HUES6 (cell line): Measurements from ENCODE around the gene GIMAP1.

Experiments used
- H3K27ac ChIP-seq: 2 replicates; pipeline ENCODE4 v1.7.0; 2013; ENCODE audit warnings: low read depth, mild to moderate bottlenecking, low read length, inconsistent platforms
- H3K27me3 ChIP-seq: 2 replicates; pipeline ENCODE4 v1.6.1; 2013; ENCODE audit warnings: low read length; ENCODE audit not compliant: control insufficient read depth, insufficient read depth
- H3K36me3 ChIP-seq: 2 replicates; pipeline ENCODE4 v1.6.1; 2013; ENCODE audit warnings: low read length; ENCODE audit not compliant: control insufficient read depth, insufficient read depth
- H3K4me1 ChIP-seq: 2 replicates; pipeline ENCODE4 v1.6.1; 2013; ENCODE audit warnings: low read length; ENCODE audit not compliant: control insufficient read depth, insufficient read depth
- H3K4me3 ChIP-seq: 2 replicates; pipeline ENCODE4 v1.5.1; 2013; ENCODE audit warnings: low read depth, low read length
- H3K9ac ChIP-seq: one replicate; pipeline ENCODE4 v1.6.1; 2013; ENCODE audit warnings: mild to moderate bottlenecking, low read length
- H3K9me3 ChIP-seq: 2 replicates; pipeline ENCODE4 v1.6.1; 2013; ENCODE audit warnings: low read depth, low read length; ENCODE audit not compliant: control insufficient read depth, insufficient read depth

The GIMAP1 gene

DNA sequence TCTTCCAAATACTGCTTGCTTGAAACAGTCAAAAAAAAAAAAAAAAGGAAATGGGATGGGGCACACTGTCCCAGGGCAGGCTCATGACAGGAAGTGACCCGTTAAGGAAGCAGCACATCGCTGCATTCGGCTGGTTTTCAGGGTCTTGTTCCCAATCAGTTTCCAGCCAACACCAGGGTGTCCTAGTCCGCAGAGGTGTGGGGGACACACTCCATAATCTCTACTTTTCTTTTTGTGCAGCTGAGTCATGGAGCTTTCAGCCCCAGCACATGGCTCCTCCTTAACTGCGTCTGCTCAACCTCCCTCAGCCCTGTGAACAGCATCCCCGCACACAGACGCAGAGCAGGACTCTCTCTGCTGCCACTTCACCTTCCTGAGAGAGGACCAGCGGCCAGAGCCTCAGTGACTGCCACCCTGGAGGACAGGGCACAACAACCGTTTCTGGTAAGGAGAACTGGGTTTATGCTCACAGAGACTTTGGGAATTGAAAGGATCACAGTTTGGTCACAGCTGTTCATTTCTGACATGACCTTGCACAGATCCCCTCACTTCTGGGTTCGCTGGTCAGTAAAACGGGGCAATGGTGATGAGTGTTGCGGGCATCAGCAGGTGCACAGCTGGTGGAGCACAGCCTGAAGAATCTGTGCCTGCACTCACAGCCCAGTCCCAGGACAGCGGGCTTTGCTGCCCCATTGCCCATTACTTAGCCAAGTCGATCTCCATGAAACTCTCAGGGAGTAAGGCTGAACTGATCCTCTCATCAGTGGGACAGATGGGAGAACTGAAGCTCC, 21.0 kb downstream of the GIMAP1 start, which contains the start of gene GIMAP5:
Gene GIMAP5 (plus strand): TSS at position 154 of the 791 bp plus-strand sequence. CDS start 3,467 bp downstream, outside the sequence.
- no peaks in the 10 kb centered on the region for H3K9me3 ChIP-seq
- H3K27me3 ChIP-seq, result peaks cover 99% of the 10 kb centered on the region
- no peak within 1 kb of the TSS for H3K27ac ChIP-seq
- H3K4me3 ChIP-seq, result no peak within 1 kb of the TSS
- H3K4me1 ChIP-seq, result no peaks in the 10 kb centered on the region; the same call in 1 of the 2 replicates
- H3K9ac ChIP-seq, result no peak within 1 kb of the TSS
- no peaks in the 10 kb centered on the region for H3K36me3 ChIP-seq

DNA sequence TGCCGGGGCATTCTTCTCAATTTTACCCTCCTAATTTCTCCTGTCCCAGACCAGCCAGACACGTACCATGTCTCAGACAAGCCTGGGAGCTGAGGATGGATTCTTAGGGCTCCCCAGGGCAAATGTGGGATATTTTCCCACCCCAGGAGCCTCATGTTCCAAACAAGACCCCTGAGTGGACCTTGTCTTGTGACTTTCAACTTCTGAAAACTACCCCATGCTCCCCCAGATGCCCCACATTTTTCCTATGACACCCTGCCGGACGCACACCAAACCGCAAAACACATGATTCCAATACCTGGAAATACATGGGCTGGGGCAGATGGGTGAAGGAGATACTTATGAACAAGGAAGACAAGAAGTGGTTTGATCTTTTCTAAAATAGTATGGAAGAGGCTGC, 21.7 kb downstream of the GIMAP1 start:
- Histone ChIP-seq H3K9me3 (no peaks in the 10 kb centered on the region), H3K27ac (no peak overlapping the region), H3K27me3 (peaks cover 99% of the 10 kb centered on the region), H3K4me1 (no peaks in the 10 kb centered on the region; the same call in 1 of the 2 replicates), H3K4me3 (no peak overlapping the region), H3K36me3 (no peaks in the 10 kb centered on the region), H3K9ac (no peak overlapping the region)

DNA sequence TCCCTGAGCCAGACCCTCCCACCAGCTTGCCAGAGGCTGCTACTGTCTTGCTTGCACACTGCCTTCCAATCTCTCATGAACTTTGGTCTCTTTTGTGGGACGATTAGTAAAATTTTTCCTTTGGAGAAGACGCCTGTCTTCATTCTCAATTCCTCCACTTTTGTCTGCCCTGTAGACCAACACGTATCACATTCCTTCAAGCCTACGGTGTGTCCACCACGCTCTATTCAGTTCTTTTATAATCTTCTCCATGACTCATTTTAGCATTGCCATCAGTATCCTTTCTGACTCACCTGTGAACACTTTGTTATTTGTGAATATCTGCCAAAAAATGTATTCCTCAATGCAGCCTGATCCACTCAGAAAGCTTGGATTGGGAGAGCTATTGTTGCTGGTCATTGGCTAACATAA, 22.2 kb downstream of the GIMAP1 start:
- Histone ChIP-seq H3K4me1 (no peaks in the 10 kb centered on the region; the same call in 1 of the 2 replicates), H3K36me3 (no peaks in the 10 kb centered on the region), H3K4me3 (no peak overlapping the region), H3K27me3 (peaks cover 99% of the 10 kb centered on the region), H3K9me3 (no peaks in the 10 kb centered on the region), H3K9ac (no peak overlapping the region), H3K27ac (no peak overlapping the region)

DNA sequence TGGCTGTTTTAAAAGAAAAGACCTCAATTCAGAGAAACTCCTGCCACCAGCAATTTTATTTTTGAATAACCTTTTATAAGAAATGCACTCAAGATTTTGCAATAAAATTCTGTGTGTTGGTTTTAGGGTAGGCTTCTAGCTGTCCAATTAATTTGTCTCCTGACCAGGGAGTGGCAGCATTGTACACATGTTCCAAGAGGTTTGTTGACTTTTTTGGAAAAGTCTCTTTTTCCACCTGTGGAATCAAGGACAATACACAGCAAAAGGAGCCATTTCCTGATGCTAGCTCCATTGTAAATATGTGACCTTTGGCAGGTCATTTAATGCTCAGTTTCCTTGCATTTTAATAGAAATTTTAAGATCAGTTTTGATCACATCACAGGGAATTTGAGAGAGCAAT, 22.6 kb downstream of the GIMAP1 start:
- no peaks in the 10 kb centered on the region for H3K9me3 ChIP-seq
- no peak overlapping the region for H3K27ac ChIP-seq
- H3K9ac ChIP-seq, result no peak overlapping the region
- H3K4me3 ChIP-seq, result no peak overlapping the region
- H3K27me3 ChIP-seq, result peaks cover 99% of the 10 kb centered on the region
- H3K4me1 ChIP-seq, result no peaks in the 10 kb centered on the region; the same call in 1 of the 2 replicates
- no peaks in the 10 kb centered on the region for H3K36me3 ChIP-seq

DNA sequence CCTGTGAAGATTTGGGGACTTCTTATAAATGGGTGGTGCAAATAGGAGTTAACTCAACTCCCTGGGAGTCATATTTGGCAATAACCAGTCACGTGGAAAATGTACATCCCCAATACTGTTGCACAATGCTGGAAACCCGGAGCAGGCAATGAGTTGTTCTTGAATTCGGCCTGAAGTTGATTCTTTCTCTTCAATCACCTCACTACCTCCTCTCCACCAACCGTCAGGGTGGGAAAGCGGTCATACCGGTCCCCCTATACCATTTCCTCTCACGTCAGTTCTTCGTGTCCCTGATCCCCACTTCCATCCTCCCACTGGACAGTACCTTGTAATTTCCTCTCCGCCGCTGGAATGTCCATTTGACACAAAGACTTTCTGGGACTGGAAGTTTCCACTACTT, 23.6 kb downstream of the GIMAP1 start:
- Histone ChIP-seq H3K27me3 (peaks cover 99% of the 10 kb centered on the region), H3K36me3 (no peaks in the 10 kb centered on the region), H3K9ac (no peak overlapping the region), H3K4me3 (no peak overlapping the region), H3K4me1 (no peaks in the 10 kb centered on the region; the same call in 1 of the 2 replicates), H3K9me3 (no peaks in the 10 kb centered on the region), H3K27ac (no peak overlapping the region)

DNA sequence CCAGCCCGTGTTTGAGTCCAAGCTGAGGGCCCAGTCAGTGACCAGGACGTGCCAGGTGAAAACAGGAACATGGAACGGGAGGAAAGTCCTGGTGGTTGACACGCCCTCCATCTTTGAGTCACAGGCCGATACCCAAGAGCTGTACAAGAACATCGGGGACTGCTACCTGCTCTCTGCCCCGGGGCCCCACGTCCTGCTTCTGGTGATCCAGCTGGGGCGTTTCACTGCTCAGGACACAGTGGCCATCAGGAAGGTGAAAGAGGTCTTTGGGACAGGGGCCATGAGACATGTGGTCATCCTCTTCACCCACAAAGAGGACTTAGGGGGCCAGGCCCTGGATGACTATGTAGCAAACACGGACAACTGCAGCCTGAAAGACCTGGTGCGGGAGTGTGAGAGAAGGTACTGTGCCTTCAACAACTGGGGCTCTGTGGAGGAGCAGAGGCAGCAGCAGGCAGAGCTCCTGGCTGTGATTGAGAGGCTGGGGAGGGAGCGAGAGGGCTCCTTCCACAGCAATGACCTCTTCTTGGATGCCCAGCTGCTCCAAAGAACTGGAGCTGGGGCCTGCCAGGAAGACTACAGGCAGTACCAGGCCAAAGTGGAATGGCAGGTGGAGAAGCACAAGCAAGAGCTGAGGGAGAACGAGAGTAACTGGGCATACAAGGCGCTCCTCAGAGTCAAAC, 26.0 kb downstream of the GIMAP1 start:
- Histone ChIP-seq H3K27me3 (peaks cover 99% of the 10 kb centered on the region), H3K27ac (no peak overlapping the region), H3K9me3 (no peaks in the 10 kb centered on the region), H3K4me3 (no peak overlapping the region), H3K36me3 (no peaks in the 10 kb centered on the region), H3K4me1 (no peaks in the 10 kb centered on the region), H3K9ac (no peak overlapping the region)

DNA sequence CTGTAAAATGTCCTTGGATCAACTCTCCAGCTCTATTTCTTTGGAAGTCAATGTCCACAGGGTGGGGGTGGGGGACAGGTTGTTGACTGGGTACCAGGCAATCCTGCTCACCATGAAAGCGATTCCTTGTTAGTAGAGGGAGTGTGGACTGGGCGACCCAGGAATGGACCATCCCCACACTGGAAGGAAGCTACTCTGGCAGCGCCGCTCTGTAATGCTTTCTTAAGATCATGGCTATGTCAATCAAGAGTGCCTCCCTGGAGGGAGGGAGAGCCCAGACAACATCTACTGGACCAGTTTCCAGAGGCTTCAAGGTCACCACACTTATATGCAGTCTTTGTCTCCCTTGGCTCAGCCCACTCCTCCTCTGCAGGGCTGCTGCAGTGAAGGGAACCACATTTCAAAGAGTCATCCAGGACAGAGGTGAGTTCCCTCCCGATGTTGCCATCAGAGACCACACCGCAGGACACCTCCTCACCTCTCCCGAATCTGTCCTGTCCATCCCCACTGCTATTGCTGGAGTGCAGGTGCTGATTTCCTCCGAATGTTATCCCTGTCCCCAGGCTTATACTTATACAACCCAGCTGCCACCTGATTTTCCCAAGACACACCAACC, 27.7 kb downstream of the GIMAP1 start:
- H3K36me3 ChIP-seq, result no peaks in the 10 kb centered on the region
- H3K4me3 ChIP-seq, result no peak overlapping the region
- H3K27me3 ChIP-seq, result peaks cover 99% of the 10 kb centered on the region
- no peak overlapping the region for H3K9ac ChIP-seq
- H3K27ac ChIP-seq, result no peak overlapping the region
- H3K9me3 ChIP-seq, result no peaks in the 10 kb centered on the region
- no peaks in the 10 kb centered on the region for H3K4me1 ChIP-seq

DNA sequence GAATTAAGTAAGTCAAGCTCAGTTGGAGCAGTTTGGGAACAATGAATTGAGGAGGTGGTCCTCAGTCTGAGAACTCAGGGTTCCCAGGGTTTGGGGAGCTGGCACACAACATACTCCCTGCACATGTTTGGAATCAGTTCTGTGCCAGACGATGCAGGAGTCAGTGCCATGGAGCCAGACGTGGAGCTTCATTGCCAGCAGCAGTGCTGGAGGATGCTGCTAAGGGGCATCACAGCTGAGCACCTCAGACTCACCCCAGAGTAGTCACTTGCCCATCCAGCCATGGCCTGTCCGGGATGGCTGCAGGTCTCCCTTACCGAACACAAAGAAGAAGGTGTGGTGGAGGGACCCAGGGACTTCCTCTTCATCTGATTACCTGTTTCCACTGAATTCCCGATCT, 28.7 kb downstream of the GIMAP1 start:
- no peaks in the 10 kb centered on the region for H3K4me1 ChIP-seq
- H3K27ac ChIP-seq, result no peak overlapping the region
- no peaks in the 10 kb centered on the region for H3K9me3 ChIP-seq
- no peaks in the 10 kb centered on the region for H3K36me3 ChIP-seq
- no peak overlapping the region for H3K9ac ChIP-seq
- no peak overlapping the region for H3K4me3 ChIP-seq
- H3K27me3 ChIP-seq, result peaks cover 99% of the 10 kb centered on the region

DNA sequence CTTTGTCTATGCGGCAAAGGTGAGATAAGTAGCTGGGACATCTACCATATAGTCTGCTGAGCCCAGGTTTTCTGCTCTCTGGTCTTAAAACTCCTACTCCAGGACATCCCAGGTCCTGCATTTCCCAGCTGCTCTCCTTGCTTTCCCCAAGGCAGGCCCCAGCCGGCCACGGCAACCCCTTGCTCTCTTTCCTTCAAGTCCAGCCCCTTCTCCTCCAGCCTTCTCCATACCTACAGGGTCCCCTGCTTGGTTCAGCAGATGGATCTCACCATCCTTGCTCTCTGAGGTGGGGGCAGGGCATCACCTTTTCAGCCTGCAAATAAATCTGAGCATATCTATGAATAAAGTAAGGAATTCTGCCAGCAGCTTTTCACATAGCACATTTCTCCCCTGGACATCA, 29.5 kb downstream of the GIMAP1 start:
- Histone ChIP-seq H3K27ac (no peak overlapping the region), H3K36me3 (no peaks in the 10 kb centered on the region), H3K9ac (no peak overlapping the region), H3K4me3 (no peak overlapping the region), H3K27me3 (peaks cover 99% of the 10 kb centered on the region), H3K9me3 (no peaks in the 10 kb centered on the region), H3K4me1 (no peaks in the 10 kb centered on the region)

DNA sequence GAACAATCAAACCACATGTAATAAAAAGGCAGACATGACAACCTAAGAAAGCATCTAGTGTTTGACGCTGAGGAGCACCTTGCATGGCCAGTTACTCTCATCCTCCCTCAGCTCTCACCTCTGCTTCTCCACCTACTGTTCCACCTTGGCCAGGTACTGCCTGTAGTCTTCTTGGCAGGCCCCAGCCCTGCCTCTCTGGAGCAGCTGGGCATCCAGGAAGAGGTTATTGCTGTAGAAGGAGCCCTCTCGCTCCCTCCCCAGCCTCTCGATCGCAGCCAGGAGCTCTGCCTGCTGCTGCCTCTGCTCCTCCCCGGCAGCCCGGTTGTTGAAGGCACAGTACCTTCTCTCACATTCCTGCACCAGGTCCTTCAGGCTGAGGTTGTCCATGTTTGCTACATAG, 30.5 kb downstream of the GIMAP1 start:
- no peak overlapping the region for H3K9ac ChIP-seq
- H3K4me3 ChIP-seq, result no peak overlapping the region
- peaks cover 98% of the 10 kb centered on the region for H3K27me3 ChIP-seq
- H3K36me3 ChIP-seq, result no peaks in the 10 kb centered on the region
- H3K4me1 ChIP-seq, result no peaks in the 10 kb centered on the region
- H3K9me3 ChIP-seq, result no peaks in the 10 kb centered on the region
- H3K27ac ChIP-seq, result no peak overlapping the region

DNA sequence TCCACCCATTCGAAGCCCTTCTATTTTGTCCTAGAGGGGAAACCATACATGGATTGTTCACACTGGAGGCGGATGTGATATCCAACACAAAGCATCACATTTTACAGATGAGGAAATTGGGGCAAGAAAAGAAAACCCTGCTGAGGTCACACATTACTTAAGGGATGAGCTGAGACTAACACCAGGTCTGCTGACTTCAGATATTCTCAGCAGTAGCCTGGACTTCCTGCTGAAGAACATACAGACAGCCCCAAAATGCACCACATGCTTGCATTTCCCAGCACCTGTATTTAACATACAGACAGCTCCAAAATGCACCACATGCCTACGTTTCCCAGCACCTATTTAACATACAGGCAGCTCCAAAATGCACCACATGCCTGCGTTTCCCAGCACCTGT, 32.0 kb downstream of the GIMAP1 start:
- H3K36me3 ChIP-seq, result no peaks in the 10 kb centered on the region
- H3K4me1 ChIP-seq, result no peaks in the 10 kb centered on the region
- peaks cover 97% of the 10 kb centered on the region for H3K27me3 ChIP-seq
- no peak overlapping the region for H3K4me3 ChIP-seq
- no peak overlapping the region for H3K9ac ChIP-seq
- H3K27ac ChIP-seq, result no peak overlapping the region
- no peaks in the 10 kb centered on the region for H3K9me3 ChIP-seq
